Right lobe of liver (tissue), 6 donors: ENCODE data around the gene C3. TPM values are rescaled to one million over a fixed set of nuclear protein-coding genes. Genes with fewer than 3 reads are reported as not detected.

Experiments used
- ATAC-seq, 4 donors: fragments of 200-7000 bp; cut with Tn5 transposase; one replicate each; pipeline ENCODE4 v1.9.1; 2020; ENCODE audit warnings: mild to moderate bottlenecking in 4 of 4, moderate library complexity in 4 of 4
- DNase-seq, 3 donors: peaks; one replicate each; pipeline ENCODE4 v3.0.0-alpha.2; 2020
- H3K27ac ChIP-seq, 3 donors: fragments of 200-600 bp; one replicate each; pipeline ENCODE4 v1.8.0; 2022
- H3K27me3 ChIP-seq, 2 donors: fragments of 200-600 bp; one replicate each; pipeline ENCODE4 v1.8.0; 2022
- H3K36me3 ChIP-seq, 4 donors: fragments of 200-600 bp; sonication (generic) in 1 of 4; one replicate each; pipeline versions ENCODE4 v1.5.1 to v1.8.0; 2017 to 2022; ENCODE audit warnings: control low read depth in 1 of 4
- H3K4me1 ChIP-seq, 4 donors: fragments of 200-600 bp; sonication (generic) in 1 of 4; one replicate each; pipeline versions ENCODE4 v1.5.1 to v1.8.0; 2017 to 2022; ENCODE audit warnings: control low read depth in 1 of 4
- H3K4me3 ChIP-seq, 3 donors: fragments of 200-600 bp; one replicate each; pipeline ENCODE4 v1.8.0; 2022
- H3K9me3 ChIP-seq, 4 donors: fragments of 200-600 bp; sonication (generic) in 1 of 4; one replicate each; pipeline versions ENCODE4 v1.5.1 to v1.8.0; 2017 to 2022; ENCODE audit warnings: control low read depth in 1 of 4
- CTCF ChIP-seq, 4 donors: fragments of 200-600 bp in 3 of 4; fragments of 450-650 bp in 1 of 4; IDR thresholded peaks; one replicate each; pipeline versions ENCODE4 v1.5.1 to v1.8.0; 2016 to 2022; ENCODE audit warnings: antibody characterized with exemption in 4 of 4, mild to moderate bottlenecking in 2 of 4
- POLR2A ChIP-seq: fragments of 450-650 bp; IDR thresholded peaks from one replicate; pipeline ENCODE4 v1.6.1; 2017; ENCODE audit warnings: antibody characterized with exemption, mild to moderate bottlenecking
- WGBS: methylation state at CpG from one replicate; pipeline ENCODE4 v1.1.6; 2018; ENCODE audit warnings: low coverage, low lambda C conversion rate; ENCODE audit not compliant: insufficient coverage; ENCODE audit errors: missing lambda C conversion rate; 5-methylcytosine and 5-hydroxymethylcytosine counted together
- intact Hi-C, 2 donors: fragments of 100-400 bp; cut with DNase I; formaldehyde crosslinking; loops; one replicate each; pipeline versions ENCODE4 v1.11.2 to v1.14.1; 2022
- total RNA-seq, 6 experiments: library from RNA; depleted of rRNA in 2 of 6; stranded (reverse); fragments of >200 nt in 2 of 6; fragmentation: NEBNext Ultra II Directional in 3 of 6; extraction: Animal tissue kit (Norgen Biotek cat#: 25700) in 3 of 6; gene quantifications; one replicate each; pipeline versions ENCODE4 v1.1.0 to v1.2.4, GENCODE V29; 2016 to 2023
- donor health status: DM: no; HTN: yes; CAD: no.
- donor health status: DM: no; HTN: no; CAD: no.
- donor health status: DM: no; HTN: no; CAD: no.
- donor health status: DM: no; HTN: yes; CAD: no.
- donor health status: DM: no; HTN: yes; CAD: no.

The C3 gene
- total RNA-seq, 6 experiments from 2014 or later: 10,569 to 17,502 (median 15,749) TPM

- Histone ChIP-seq H3K4me1 (peaks cover 0 to 7% (median 0%) of the 10 kb centered on the region in 4 donors), H3K27me3 (no peaks in the 10 kb centered on the region), H3K9me3 (no peaks in the 10 kb centered on the region), H3K4me3 (no peak overlapping the region), H3K27ac (no peak overlapping the region), H3K36me3 (peaks cover 0 to 5% (median 0%) of the 10 kb centered on the region in 4 donors)
- ATAC-seq (peak in 2 of 4 donors; percentile 14 to 30), DNase-seq (no peak)
- TF ChIP-seq POLR2A (no peak), CTCF (IDR thresholded peaks at IDR 0.05) (no peak)
- intact Hi-C loops: no loop called here
- WGBS: no CpG with 5 or more reads among the region's 17 CpGs
Observed at GRCh38 chr19:6760606-6761005, 40.2 kb upstream of the C3 start.

- TF ChIP-seq POLR2A: no peak
- no peak for TF ChIP-seq CTCF (IDR thresholded peaks at IDR 0.05)
- WGBS: 98% methylated on average over 5 of the region's 23 CpGs
- peaks cover 0 to 9% (median 0%) of the 10 kb centered on the region in 4 donors for H3K36me3 ChIP-seq
- H3K27me3 ChIP-seq: no peaks in the 10 kb centered on the region
- no peak for ATAC-seq
- H3K4me1 ChIP-seq: peaks cover 0 to 8% (median 0%) of the 10 kb centered on the region in 4 donors
- no peaks in the 10 kb centered on the region for H3K9me3 ChIP-seq
- intact Hi-C loops: no loop called here
- peak in 1 of 3 donors; percentile 18 for DNase-seq
- no peak overlapping the region for H3K27ac ChIP-seq
- no peak overlapping the region for H3K4me3 ChIP-seq
Observed at GRCh38 chr19:6754653-6755463, 34.4 kb upstream of the C3 start.

GRCh38 chr19:6754136-6754535, 33.7 kb upstream of the C3 start:
- H3K27me3 ChIP-seq: no peaks in the 10 kb centered on the region
- ATAC-seq (no peak), DNase-seq (peak in 2 of 3 donors; percentile 35 to 51)
- no peak overlapping the region for H3K27ac ChIP-seq
- H3K36me3 ChIP-seq: peaks cover 0 to 11% (median 0%) of the 10 kb centered on the region in 4 donors
- no peak for TF ChIP-seq CTCF (IDR thresholded peaks at IDR 0.05)
- TF ChIP-seq POLR2A: no peak
- 100% methylated on average over 6 of the region's 22 CpGs for whole genome bisulfite sequencing
- no peaks in the 10 kb centered on the region for H3K9me3 ChIP-seq
- H3K4me3 ChIP-seq: no peak overlapping the region
- H3K4me1 ChIP-seq: peaks cover 0 to 8% (median 0%) of the 10 kb centered on the region in 4 donors
- intact Hi-C loops: no loop called here

- peaks cover 0 to 8% (median 0%) of the 10 kb centered on the region in 4 donors for H3K4me1 ChIP-seq
- 7% methylated on average over 21 of the region's 50 CpGs for WGBS
- TF ChIP-seq POLR2A (peak; percentile 15), CTCF (IDR thresholded peaks at IDR 0.05) (peak; percentile 53 to 67 (median 58))
- ATAC-seq: peak; percentile 84 to 90 (median 86)
- H3K27me3 ChIP-seq: no peaks in the 10 kb centered on the region
- no peaks in the 10 kb centered on the region for H3K9me3 ChIP-seq
- peaks cover 0 to 8% (median 0%) of the 10 kb centered on the region in 4 donors for H3K36me3 ChIP-seq
- H3K4me3 ChIP-seq: peak overlapping the region; percentile 32 to 61 (median 50)
- DNase-seq: peak; percentile 87 to 94 (median 89)
- intact Hi-C loops: no loop called here
- H3K27ac ChIP-seq: peak overlapping the region in 2 of 3 donors; percentile 59 to 89
Observed at GRCh38 chr19:6753178-6754031, 33.0 kb upstream of the C3 start.
